ENCODE results near the gene KCNIP1. TPM values are rescaled to one million over a fixed set of nuclear protein-coding genes. Genes with fewer than 3 reads are reported as not detected.

Gene KCNIP1
- total RNA-seq, 1 donor from 2014 or later = not detected

GRCh38 chr5:170756691-170757090, 252.9 kb downstream of the KCNIP1 start:
- no peak overlapping the region for H3K27ac ChIP-seq
- TF ChIP-seq POLR2AphosphoS5 (IDR thresholded peaks at IDR 0.05; ENCODE audit: insufficient read depth in 1 of 2, low read depth in 1 of 2) (no peak), CTCF (IDR thresholded peaks at IDR 0.05) (no peak), POLR2A (IDR thresholded peaks at IDR 0.05) (no peak)
- no peak overlapping the region for H3K4me3 ChIP-seq

GRCh38 chr5:170757182-170757601, 253.4 kb downstream of the KCNIP1 start:
- intact Hi-C loops (cut with DNase I) = no loop called here
- Histone ChIP-seq H3K4me1 (peaks cover 20% of the 10 kb centered on the region), H3K27me3 (no peaks in the 10 kb centered on the region), H3K36me3 (no peaks in the 10 kb centered on the region), H3K4me3 (no peak overlapping the region), H3K9me3 (no peaks in the 10 kb centered on the region), H3K27ac (no peak overlapping the region)
- no peak for DNase-seq (ENCODE audit: extremely low spot score in 2 of 2)
- TF ChIP-seq CTCF (IDR thresholded peaks at IDR 0.05) = no peak
- TF ChIP-seq POLR2A (IDR thresholded peaks at IDR 0.05) = no peak
- TF ChIP-seq POLR2AphosphoS5 (IDR thresholded peaks at IDR 0.05; ENCODE audit: insufficient read depth in 1 of 2, low read depth in 1 of 2) = no peak

More at GRCh38 chr5:170756691-170757090, 252.9 kb downstream of the KCNIP1 start:
- Histone ChIP-seq H3K27me3 (no peaks in the 10 kb centered on the region), H3K36me3 (no peaks in the 10 kb centered on the region), H3K4me1 (peaks cover 25% of the 10 kb centered on the region), H3K9me3 (no peaks in the 10 kb centered on the region)
- DNase-seq (ENCODE audit: extremely low spot score in 2 of 2) = no peak
- intact Hi-C loops (cut with DNase I) = no loop called here

GRCh38 chr5:170757669-170758068, 253.8 kb downstream of the KCNIP1 start:
- Histone ChIP-seq H3K4me1 (peaks cover 17% of the 10 kb centered on the region), H3K27ac (no peak overlapping the region), H3K9me3 (no peaks in the 10 kb centered on the region), H3K27me3 (no peaks in the 10 kb centered on the region), H3K36me3 (no peaks in the 10 kb centered on the region), H3K4me3 (no peak overlapping the region)
- no peak for DNase-seq (ENCODE audit: extremely low spot score in 2 of 2)
- TF ChIP-seq POLR2AphosphoS5 (IDR thresholded peaks at IDR 0.05; ENCODE audit: insufficient read depth in 1 of 2, low read depth in 1 of 2) (no peak), CTCF (IDR thresholded peaks at IDR 0.05) (no peak), POLR2A (IDR thresholded peaks at IDR 0.05) (no peak)
- intact Hi-C loops (cut with DNase I) = no loop called here

GRCh38 chr5:170758481-170758880, 254.7 kb downstream of the KCNIP1 start:
- DNase-seq (ENCODE audit: extremely low spot score in 2 of 2) = no peak
- no peak for TF ChIP-seq CTCF (IDR thresholded peaks at IDR 0.05)
- TF ChIP-seq POLR2AphosphoS5 (IDR thresholded peaks at IDR 0.05; ENCODE audit: insufficient read depth in 1 of 2, low read depth in 1 of 2) = no peak
- no peak for TF ChIP-seq POLR2A (IDR thresholded peaks at IDR 0.05)
- no peak overlapping the region for H3K4me3 ChIP-seq
- no peaks in the 10 kb centered on the region for H3K27me3 ChIP-seq
- no peaks in the 10 kb centered on the region for H3K9me3 ChIP-seq
- no peaks in the 10 kb centered on the region for H3K36me3 ChIP-seq
- intact Hi-C loops (cut with DNase I) = no loop called here
- H3K27ac ChIP-seq = no peak overlapping the region
- H3K4me1 ChIP-seq = peaks cover 17% of the 10 kb centered on the region

GRCh38 chr5:170760113-170760512, 256.3 kb downstream of the KCNIP1 start:
- Histone ChIP-seq H3K36me3 (no peaks in the 10 kb centered on the region), H3K27ac (no peak overlapping the region)

More at GRCh38 chr5:170760113-170760512, 256.3 kb downstream of the KCNIP1 start:
- H3K9me3 ChIP-seq = no peaks in the 10 kb centered on the region
- no peak overlapping the region for H3K4me3 ChIP-seq
- H3K4me1 ChIP-seq = peaks cover 17% of the 10 kb centered on the region
- DNase-seq (ENCODE audit: extremely low spot score in 2 of 2) = no peak
- intact Hi-C loops (cut with DNase I) = no loop called here
- TF ChIP-seq POLR2A (IDR thresholded peaks at IDR 0.05) (no peak), POLR2AphosphoS5 (IDR thresholded peaks at IDR 0.05; ENCODE audit: insufficient read depth in 1 of 2, low read depth in 1 of 2) (no peak), CTCF (IDR thresholded peaks at IDR 0.05) (no peak)
- no peaks in the 10 kb centered on the region for H3K27me3 ChIP-seq
